A549 (cell line): Measurements from ENCODE around the gene IL3.

ENCODE experiments used
- E2F6 ChIP-seq: IDR thresholded peaks from 2 replicates; pipeline ENCODE4 v1.6.1; 2012; ENCODE audit warnings: low read depth, borderline replicate concordance
- ZC3H11A ChIP-seq: fragments of 450-650 bp; IDR thresholded peaks from 2 replicates; pipeline ENCODE4 v1.6.1; 2014; ENCODE audit warnings: antibody characterized with exemption, mild to moderate bottlenecking
- TF ChIP-seq, protein P1 (sequence below): fragments of >200 bp; sonication (Bioruptor Twin); formaldehyde crosslinking; IDR thresholded peaks from 3 replicates; pipeline ENCODE4 v1.5.1; 2016
- TF ChIP-seq, protein P2 (sequence below): IDR thresholded peaks from 2 replicates; pipeline ENCODE4 v1.6.1; 2012

DNA sequence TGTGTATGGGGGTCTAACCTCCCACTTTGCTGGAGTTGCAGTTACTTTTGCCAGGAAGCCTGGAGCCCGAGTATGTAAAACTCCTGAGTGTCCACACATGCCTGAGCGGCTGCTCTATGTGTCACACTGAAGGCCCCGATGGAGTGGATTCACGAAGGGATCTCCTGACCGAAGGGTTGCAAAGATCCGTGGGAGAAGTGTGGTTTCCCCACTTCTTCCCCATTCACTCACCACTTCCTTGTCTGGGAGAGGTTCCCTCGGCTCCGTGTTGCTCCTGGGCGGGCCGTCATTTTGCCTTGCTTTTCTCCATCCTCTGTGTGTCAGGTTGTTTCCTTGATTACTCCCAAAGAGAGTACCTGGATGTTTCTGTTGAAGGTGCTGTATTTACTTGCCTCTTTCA lies 16.2 kb upstream of the IL3 start:
- TF ChIP-seq, protein P1, sequence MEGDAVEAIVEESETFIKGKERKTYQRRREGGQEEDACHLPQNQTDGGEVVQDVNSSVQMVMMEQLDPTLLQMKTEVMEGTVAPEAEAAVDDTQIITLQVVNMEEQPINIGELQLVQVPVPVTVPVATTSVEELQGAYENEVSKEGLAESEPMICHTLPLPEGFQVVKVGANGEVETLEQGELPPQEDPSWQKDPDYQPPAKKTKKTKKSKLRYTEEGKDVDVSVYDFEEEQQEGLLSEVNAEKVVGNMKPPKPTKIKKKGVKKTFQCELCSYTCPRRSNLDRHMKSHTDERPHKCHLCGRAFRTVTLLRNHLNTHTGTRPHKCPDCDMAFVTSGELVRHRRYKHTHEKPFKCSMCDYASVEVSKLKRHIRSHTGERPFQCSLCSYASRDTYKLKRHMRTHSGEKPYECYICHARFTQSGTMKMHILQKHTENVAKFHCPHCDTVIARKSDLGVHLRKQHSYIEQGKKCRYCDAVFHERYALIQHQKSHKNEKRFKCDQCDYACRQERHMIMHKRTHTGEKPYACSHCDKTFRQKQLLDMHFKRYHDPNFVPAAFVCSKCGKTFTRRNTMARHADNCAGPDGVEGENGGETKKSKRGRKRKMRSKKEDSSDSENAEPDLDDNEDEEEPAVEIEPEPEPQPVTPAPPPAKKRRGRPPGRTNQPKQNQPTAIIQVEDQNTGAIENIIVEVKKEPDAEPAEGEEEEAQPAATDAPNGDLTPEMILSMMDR, result no peak
- no peak for TF ChIP-seq E2F6
- TF ChIP-seq ZC3H11A, result no peak
- TF ChIP-seq, protein P2, sequence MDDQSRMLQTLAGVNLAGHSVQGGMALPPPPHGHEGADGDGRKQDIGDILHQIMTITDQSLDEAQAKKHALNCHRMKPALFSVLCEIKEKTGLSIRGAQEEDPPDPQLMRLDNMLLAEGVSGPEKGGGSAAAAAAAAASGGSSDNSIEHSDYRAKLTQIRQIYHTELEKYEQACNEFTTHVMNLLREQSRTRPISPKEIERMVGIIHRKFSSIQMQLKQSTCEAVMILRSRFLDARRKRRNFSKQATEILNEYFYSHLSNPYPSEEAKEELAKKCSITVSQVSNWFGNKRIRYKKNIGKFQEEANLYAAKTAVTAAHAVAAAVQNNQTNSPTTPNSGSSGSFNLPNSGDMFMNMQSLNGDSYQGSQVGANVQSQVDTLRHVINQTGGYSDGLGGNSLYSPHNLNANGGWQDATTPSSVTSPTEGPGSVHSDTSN, result no peak
